ENCODE data around the gene TGFBRAP1.
"Not testable (repeated sequence)": the region's sequence is repeated elsewhere in the genome, so short reads cannot be mapped to it uniquely, and the experiment has no call there.

The TGFBRAP1 gene

GRCh38 chr2:105269426-105269825 is 60.1 kb downstream of the TGFBRAP1 start:
- no peak for DNase-seq

GRCh38 chr2:105262651-105263091 is 66.9 kb downstream of the TGFBRAP1 start:
- no peak for DNase-seq

- DNase-seq: no peak
Measured at GRCh38 chr2:105261061-105261460, 68.5 kb downstream of the TGFBRAP1 start.

- no peak for DNase-seq
Measured at GRCh38 chr2:105258835-105259350, 70.6 kb downstream of the TGFBRAP1 start.

- DNase-seq: no peak
Measured at GRCh38 chr2:105257981-105258380, 71.6 kb downstream of the TGFBRAP1 start.

GRCh38 chr2:105256431-105257047 is 73.0 kb downstream of the TGFBRAP1 start:
- no peak for DNase-seq

GRCh38 chr2:105255979-105256378 is 73.6 kb downstream of the TGFBRAP1 start:
- no peak for DNase-seq

GRCh38 chr2:105254531-105255210 is 74.9 kb downstream of the TGFBRAP1 start:
- no peak for DNase-seq

GRCh38 chr2:105252271-105252670 is 77.3 kb downstream of the TGFBRAP1 start:
- DNase-seq: no peak

- not testable (repeated sequence) for DNase-seq
Measured at GRCh38 chr2:105251016-105251648, 78.4 kb downstream of the TGFBRAP1 start.

- DNase-seq: no peak
Measured at GRCh38 chr2:105249891-105250290, 79.6 kb downstream of the TGFBRAP1 start.

GRCh38 chr2:105249181-105249580 is 80.4 kb downstream of the TGFBRAP1 start:
- no peak for DNase-seq

GRCh38 chr2:105248316-105249070 is 81.0 kb downstream of the TGFBRAP1 start:
- DNase-seq: no peak

- DNase-seq: no peak
Measured at GRCh38 chr2:105244451-105244850, 85.1 kb downstream of the TGFBRAP1 start.

GRCh38 chr2:105243961-105244360 is 85.6 kb downstream of the TGFBRAP1 start:
- no peak for DNase-seq

GRCh38 chr2:105242286-105242993 is 87.1 kb downstream of the TGFBRAP1 start:
- DNase-seq: no peak

- DNase-seq: no peak
Measured at GRCh38 chr2:105241443-105241842, 88.1 kb downstream of the TGFBRAP1 start, which contains the start of gene GPR45. GPR45 (plus strand) TSS chr2:105241743; CDS start chr2:105241859, 116 bp downstream.

GRCh38 chr2:105239924-105240323 is 89.6 kb downstream of the TGFBRAP1 start:
- DNase-seq: no peak

GRCh38 chr2:105238664-105239240 is 90.8 kb downstream of the TGFBRAP1 start:
- no peak for DNase-seq

GRCh38 chr2:105237045-105237765 is 92.3 kb downstream of the TGFBRAP1 start:
- DNase-seq: peak; percentile 43

GRCh38 chr2:105236060-105236424 is 93.5 kb downstream of the TGFBRAP1 start:
- DNase-seq: no peak

All from stimulated activated CD4-positive, alpha-beta T cell treated with anti-CD3 and anti-CD28 coated beads, Interleukin-15, amount 100 ng/mL, for 24 hours (primary cell).